Cortex of kidney (tissue), 1 donor: ENCODE measurements around the gene RELN.

Experiments used
- DNase-seq: peaks from one replicate; lab custom pipeline; 2025; lab: John Stamatoyannopoulos, UW

The RELN gene

GRCh38 chr7:103569621-103570305, 419.7 kb downstream of the RELN start:
- no peak for DNase-seq

GRCh38 chr7:103564416-103564815, 425.0 kb downstream of the RELN start:
- no peak for DNase-seq

GRCh38 chr7:103560136-103560535, 429.3 kb downstream of the RELN start:
- no peak for DNase-seq

GRCh38 chr7:103551016-103551415, 438.4 kb downstream of the RELN start:
- DNase-seq, result no peak

GRCh38 chr7:103549786-103550185, 439.7 kb downstream of the RELN start:
- no peak for DNase-seq

- no peak for DNase-seq
These were observed 441.8 kb downstream of the RELN start for GRCh38 chr7:103547451-103548284.

GRCh38 chr7:103542470-103542869, 447.0 kb downstream of the RELN start:
- no peak for DNase-seq

GRCh38 chr7:103541947-103542346, 447.5 kb downstream of the RELN start:
- DNase-seq, result no peak

- DNase-seq, result no peak
These were observed 448.4 kb downstream of the RELN start for GRCh38 chr7:103541026-103541425.

- DNase-seq, result no peak
These were observed 449.1 kb downstream of the RELN start for GRCh38 chr7:103540338-103540737.

- no peak for DNase-seq
These were observed 449.6 kb downstream of the RELN start for GRCh38 chr7:103539875-103540274.

- DNase-seq, result no peak
These were observed 450.3 kb downstream of the RELN start for GRCh38 chr7:103538964-103539709.

- no peak for DNase-seq
These were observed 455.7 kb downstream of the RELN start for GRCh38 chr7:103533761-103534160.

GRCh38 chr7:103532955-103533354, 456.5 kb downstream of the RELN start:
- DNase-seq, result no peak

- no peak for DNase-seq
These were observed 461.3 kb downstream of the RELN start for GRCh38 chr7:103528152-103528551.

- DNase-seq, result no peak
These were observed 463.5 kb downstream of the RELN start for GRCh38 chr7:103525937-103526336.

GRCh38 chr7:103524042-103524907, 465.2 kb downstream of the RELN start:
- DNase-seq, result no peak

- DNase-seq, result no peak
These were observed 467.5 kb downstream of the RELN start for GRCh38 chr7:103521937-103522336.

GRCh38 chr7:103504505-103505135, 484.8 kb downstream of the RELN start:
- no peak for DNase-seq

GRCh38 chr7:103501206-103501605, 488.3 kb downstream of the RELN start:
- DNase-seq, result no peak

GRCh38 chr7:103499976-103500375, 489.5 kb downstream of the RELN start:
- DNase-seq, result no peak
